Right renal pelvis (tissue), 4 donors: ENCODE measurements around the gene COX19. TPM values are rescaled to one million over a fixed set of nuclear protein-coding genes. Genes with fewer than 3 reads are reported as not detected.
"Not testable (repeated sequence)": the region's sequence is repeated elsewhere in the genome, so short reads cannot be mapped to it uniquely, and the experiment has no call there.

Experiments used
- DNase-seq, 4 donors: peaks; one replicate each; pipeline ENCODE4 v3.0.0-alpha.2; 2013; ENCODE audit warnings: low read depth in 4 of 4, low spot score in 3 of 4, missing footprints in 1 of 4
- polyA plus RNA-seq, 4 donors: library from polyadenylated mRNA; unstranded; fragments of 120-200 nt; gene quantifications; one replicate each; pipeline ENCODE4 v1.2.1, GENCODE V29; 2013; ENCODE audit not compliant: insufficient read length in 4 of 4

Gene COX19
- polyA plus RNA-seq, 4 donors = 11.8 to 13.3 (median 12.1) TPM

- no peak for DNase-seq
Observed at GRCh38 chr7:949021-949934, 26.1 kb downstream of the COX19 start.

- DNase-seq = no peak
Observed at GRCh38 chr7:947391-948210, 27.7 kb downstream of the COX19 start.

- DNase-seq = no peak
Observed at GRCh38 chr7:946256-946996, 28.9 kb downstream of the COX19 start.

GRCh38 chr7:945556-946255 lies 29.6 kb downstream of the COX19 start:
- peak in 2 of 4 donors; percentile 46 to 52 for DNase-seq

- peak in 1 of 4 donors; percentile 41 for DNase-seq
Observed at GRCh38 chr7:945147-945555, 30.2 kb downstream of the COX19 start.

GRCh38 chr7:944744-945143 lies 30.6 kb downstream of the COX19 start:
- no peak for DNase-seq

- not testable (repeated sequence) for DNase-seq
Observed at GRCh38 chr7:943793-944192, 31.6 kb downstream of the COX19 start.

GRCh38 chr7:940599-941408 lies 34.5 kb downstream of the COX19 start:
- no peak for DNase-seq

GRCh38 chr7:939843-940242 lies 35.5 kb downstream of the COX19 start:
- no peak for DNase-seq

GRCh38 chr7:938546-939185 lies 36.7 kb downstream of the COX19 start:
- DNase-seq = no peak

- no peak for DNase-seq
Observed at GRCh38 chr7:937856-938484, 37.4 kb downstream of the COX19 start.

- no peak for DNase-seq
Observed at GRCh38 chr7:936386-937054, 38.8 kb downstream of the COX19 start.

GRCh38 chr7:935874-936385 lies 39.4 kb downstream of the COX19 start:
- no peak for DNase-seq

- no peak for DNase-seq
Observed at GRCh38 chr7:935164-935873, 40.0 kb downstream of the COX19 start.

- DNase-seq = no peak
Observed at GRCh38 chr7:934469-935163, 40.7 kb downstream of the COX19 start.

- no peak for DNase-seq
Observed at GRCh38 chr7:932651-932975, 42.7 kb downstream of the COX19 start.
